Subcutaneous adipose tissue (tissue), 4 donors: ENCODE data around the gene AMT. TPM values are rescaled to one million over a fixed set of nuclear protein-coding genes. Genes with fewer than 3 reads are reported as not detected.

ENCODE experiments used
- CTCF ChIP-seq: fragments of 450-650 bp; IDR thresholded peaks from one replicate; pipeline ENCODE4 v1.5.1; 2016; ENCODE audit warnings: low read depth, mild to moderate bottlenecking, control low read depth, antibody characterized with exemption, moderate library complexity
- total RNA-seq, 4 donors: library from RNA; depleted of rRNA; stranded (reverse); fragments of >200 nt; gene quantifications; one replicate each; pipeline ENCODE4 v1.1.0, GENCODE V29; 2016

AMT gene
- total RNA-seq, 4 donors from 2014 or later, result 1.4 to 8.3 (median 1.9) TPM

- no peak for TF ChIP-seq CTCF
Measured at GRCh38 chr3:49412632-49413337, 9.5 kb downstream of the AMT start.

GRCh38 chr3:49411968-49412631 lies 10.2 kb downstream of the AMT start, which contains the start of the genes RHOA and TCTA:
TSS of gene RHOA (minus strand) at chr3:49411976. CDS start at chr3:49375589, 36,387 bp downstream.
TSS of gene TCTA (plus strand) at chr3:49412423. CDS start at chr3:49412427, 4 bp downstream.
- TF ChIP-seq CTCF, result no peak

- TF ChIP-seq CTCF, result no peak
Measured at GRCh38 chr3:49411535-49411967, 10.7 kb downstream of the AMT start.

GRCh38 chr3:49410846-49411534 lies 11.3 kb downstream of the AMT start:
- no peak for TF ChIP-seq CTCF

- TF ChIP-seq CTCF, result no peak
Measured at GRCh38 chr3:49410066-49410845, 12.0 kb downstream of the AMT start.

DNA sequence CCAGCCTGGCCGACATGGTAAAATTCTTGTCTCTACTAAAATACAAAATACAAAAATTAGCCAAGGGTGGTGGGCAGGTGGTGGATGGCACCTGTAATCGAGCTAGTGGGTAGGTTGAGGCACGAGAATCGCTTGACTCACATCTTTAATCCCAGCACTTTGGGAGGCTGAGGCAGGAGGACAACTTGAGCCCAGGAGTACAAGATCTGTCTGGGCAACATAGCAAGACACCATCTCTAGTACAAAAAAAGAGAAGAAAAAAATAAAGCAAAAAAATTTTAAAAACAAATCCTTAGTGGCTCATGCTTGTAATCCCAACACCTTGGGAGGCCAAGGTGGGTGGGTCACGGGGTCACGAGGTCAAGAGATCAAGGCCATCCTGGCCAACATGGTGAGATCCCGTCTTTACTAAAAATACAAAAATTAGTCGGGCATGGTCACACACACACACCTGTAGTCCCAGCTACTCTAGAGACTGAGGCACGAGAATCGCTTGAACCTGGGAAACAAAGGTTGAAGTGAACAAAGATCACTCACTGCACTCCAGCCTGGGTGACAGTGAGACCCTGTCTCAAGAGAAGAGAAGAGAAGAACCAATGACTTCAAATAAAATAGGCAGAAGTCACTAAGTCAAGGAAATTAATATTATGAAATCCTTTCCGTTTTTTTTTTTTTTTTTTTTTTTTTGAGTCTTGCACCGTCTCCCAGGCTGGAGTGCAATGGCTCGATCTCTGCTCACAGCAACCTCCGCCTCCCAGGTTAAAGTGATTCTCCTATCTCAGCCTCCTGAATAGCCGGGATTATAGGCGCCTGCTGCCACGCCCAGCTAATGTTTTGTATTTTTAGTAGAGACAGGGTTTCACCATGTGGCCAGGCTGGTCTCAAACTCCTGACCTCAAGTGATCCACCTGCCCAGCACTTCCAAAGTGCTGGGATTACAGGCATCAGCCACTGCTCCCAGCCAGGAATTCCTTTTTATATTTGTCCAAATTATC lies 15.4 kb downstream of the AMT start:
- TF ChIP-seq CTCF, result no peak
